OCI-LY1 (cell line): ENCODE measurements around the gene CTSC.

ENCODE experiments used
- EZH2 ChIP-seq: fragments of 200-600 bp; sonication (generic), shearing (Covaris generic); IDR thresholded peaks from 2 replicates; pipeline ENCODE4 v1.8.0; 2017; ENCODE audit warnings: borderline replicate concordance, mixed run types, mild to moderate bottlenecking, antibody characterized with exemption, low read length, moderate library complexity, mixed read lengths
- TF ChIP-seq, protein P1 (sequence below): fragments of 200-600 bp; sonication (generic), shearing (Covaris generic); IDR thresholded peaks from 2 replicates; pipeline ENCODE4 v1.5.1; 2017; ENCODE audit warnings: mild to moderate bottlenecking, antibody characterized with exemption, low read length, moderate library complexity, mixed read lengths

DNA sequence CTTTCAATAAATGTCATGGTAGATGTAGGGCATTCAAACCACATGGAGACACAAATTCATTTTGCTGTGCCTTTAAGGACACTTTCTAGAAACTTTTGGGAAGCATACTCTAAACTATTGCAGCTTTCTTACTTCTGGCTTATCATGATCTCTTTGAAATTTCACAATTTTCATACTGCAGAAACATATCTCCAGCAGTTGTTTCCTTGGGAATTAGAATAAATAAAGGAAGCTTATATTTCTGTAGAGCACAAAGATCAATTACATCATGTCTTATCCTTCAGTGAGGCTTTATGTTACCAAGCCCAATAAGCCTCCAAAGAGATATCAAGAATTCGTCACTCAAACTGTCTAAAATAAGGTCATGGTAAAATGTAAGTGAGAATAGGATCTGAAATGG lies 87.8 kb downstream of the CTSC start:
- TF ChIP-seq, protein P1, sequence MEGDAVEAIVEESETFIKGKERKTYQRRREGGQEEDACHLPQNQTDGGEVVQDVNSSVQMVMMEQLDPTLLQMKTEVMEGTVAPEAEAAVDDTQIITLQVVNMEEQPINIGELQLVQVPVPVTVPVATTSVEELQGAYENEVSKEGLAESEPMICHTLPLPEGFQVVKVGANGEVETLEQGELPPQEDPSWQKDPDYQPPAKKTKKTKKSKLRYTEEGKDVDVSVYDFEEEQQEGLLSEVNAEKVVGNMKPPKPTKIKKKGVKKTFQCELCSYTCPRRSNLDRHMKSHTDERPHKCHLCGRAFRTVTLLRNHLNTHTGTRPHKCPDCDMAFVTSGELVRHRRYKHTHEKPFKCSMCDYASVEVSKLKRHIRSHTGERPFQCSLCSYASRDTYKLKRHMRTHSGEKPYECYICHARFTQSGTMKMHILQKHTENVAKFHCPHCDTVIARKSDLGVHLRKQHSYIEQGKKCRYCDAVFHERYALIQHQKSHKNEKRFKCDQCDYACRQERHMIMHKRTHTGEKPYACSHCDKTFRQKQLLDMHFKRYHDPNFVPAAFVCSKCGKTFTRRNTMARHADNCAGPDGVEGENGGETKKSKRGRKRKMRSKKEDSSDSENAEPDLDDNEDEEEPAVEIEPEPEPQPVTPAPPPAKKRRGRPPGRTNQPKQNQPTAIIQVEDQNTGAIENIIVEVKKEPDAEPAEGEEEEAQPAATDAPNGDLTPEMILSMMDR, result no peak
- TF ChIP-seq EZH2, result no peak
